Panc1 (cell line): Measurements from ENCODE around the gene OR1I1. TPM values are rescaled to one million over a fixed set of nuclear protein-coding genes. Genes with fewer than 3 reads are reported as not detected.

Experiments used
- ATAC-seq: fragments of 200-7000 bp; cut with Tn5 transposase; 2 replicates; pipeline ENCODE4 v1.9.1; 2020; ENCODE audit warnings: mild to moderate bottlenecking, moderate library complexity
- BruUV-seq: library from RNA; stranded (reverse); fragments of 400-500 nt; replicated peaks from 2 replicates; lab custom pipeline; 2021; lab: Mats Ljungman, UMichigan
- CTCF ChIA-PET: fragments of 300-600 bp; sonication (Branson Sonifier 250); formaldehyde crosslinking; loops from one replicate; lab custom pipeline; 2022; ENCODE audit warnings: antibody characterized with exemption; lab: Charles Lee
- POLR2A ChIA-PET: fragments of 300-600 bp; sonication (Branson Sonifier 250); formaldehyde crosslinking; loops from one replicate; lab custom pipeline; 2022; ENCODE audit warnings: antibody characterized with exemption; lab: Charles Lee
- DNase-seq: peaks from one replicate; pipeline ENCODE4 v3.0.0-alpha.2; 2010; ENCODE audit warnings: low read depth, low spot score
- H3K27ac ChIP-seq: 2 replicates; pipeline ENCODE4 v1.5.1; 2011; ENCODE audit warnings: mild to moderate bottlenecking, low read length, inconsistent platforms
- H3K27me3 ChIP-seq: fragments of 200-500 bp; sonication (Bioruptor generic); 2 replicates; pipeline ENCODE4 v1.6.0; 2014; ENCODE audit warnings: low read length, inconsistent platforms; ENCODE audit not compliant: control insufficient read depth, insufficient read depth
- H3K36me3 ChIP-seq: fragments of 200-500 bp; sonication (Bioruptor generic); 2 replicates; pipeline ENCODE4 v1.5.1; 2014; ENCODE audit warnings: inconsistent platforms, mild to moderate bottlenecking, low read length, moderate library complexity; ENCODE audit not compliant: control insufficient read depth, insufficient read depth
- H3K4me1 ChIP-seq: 2 replicates; pipeline ENCODE4 v1.5.1; 2011; ENCODE audit warnings: inconsistent platforms, mild to moderate bottlenecking, low read length, moderate library complexity; ENCODE audit not compliant: control insufficient read depth, insufficient read depth
- H3K4me3 ChIP-seq, 2 experiments: 2 replicates each; pipeline ENCODE4 v1.5.1; 2011 to 2012; ENCODE audit warnings: low read depth in 2 of 2, low read length in 2 of 2, mild to moderate bottlenecking in 2 of 2, inconsistent platforms in 1 of 2, moderate library complexity in 1 of 2
- H3K9me3 ChIP-seq: fragments of 200-500 bp; sonication (Bioruptor generic); 2 replicates; pipeline ENCODE4 v1.5.1; 2014; ENCODE audit warnings: low read depth, mild to moderate bottlenecking, inconsistent platforms, low read length, moderate library complexity; ENCODE audit not compliant: control insufficient read depth, insufficient read depth
- CTCF ChIP-seq: fragments of 450-650 bp; IDR thresholded peaks from 2 replicates; pipeline ENCODE4 v1.5.1; 2017; ENCODE audit warnings: mild to moderate bottlenecking
- POLR2AphosphoS5 ChIP-seq: IDR thresholded peaks from 2 replicates; pipeline ENCODE4 v1.6.1; 2012; ENCODE audit warnings: mild to moderate bottlenecking, low read depth, low read length, moderate library complexity
- REST ChIP-seq, 2 experiments: IDR thresholded peaks; 2 replicates each; pipeline ENCODE4 v1.6.1; 2011 to 2012; ENCODE audit warnings: low read depth in 2 of 2, control low read depth in 1 of 2, low read length in 1 of 2, mild to moderate bottlenecking in 1 of 2, moderate library complexity in 1 of 2; ENCODE audit not compliant: insufficient read depth in 1 of 2
- SIN3A ChIP-seq: IDR thresholded peaks from 2 replicates; pipeline ENCODE4 v1.6.1; 2012; ENCODE audit warnings: low read depth, mild to moderate bottlenecking, low read length, moderate library complexity, borderline replicate concordance; ENCODE audit not compliant: insufficient read depth
- TCF7L2 ChIP-seq: IDR thresholded peaks from 2 replicates; pipeline ENCODE4 v1.6.1; 2011; ENCODE audit warnings: mild to moderate bottlenecking, low read depth, low read length, inconsistent platforms
- in situ Hi-C: cut with HindIII; loops from 2 replicates; pipeline ENCODE4 v1.10.0; 2016; ENCODE audit warnings: low sequenced_read_pairs, low pct_unique_long_range_greater_than_20kb
- intact Hi-C: fragments of 100-400 bp; cut with micrococcal nuclease; formaldehyde crosslinking; loops from one replicate; pipeline ENCODE4 v1.10.0; 2022; ENCODE audit not compliant: unreplicated experiment
- total RNA-seq: library from RNA; stranded (reverse); gene quantifications from one replicate; pipeline ENCODE4 v1.2.1, GENCODE V29; 2021; ENCODE audit not compliant: unreplicated experiment

OR1I1 gene
- total RNA-seq, 1 experiment from 2014 or later = not detected

DNA sequence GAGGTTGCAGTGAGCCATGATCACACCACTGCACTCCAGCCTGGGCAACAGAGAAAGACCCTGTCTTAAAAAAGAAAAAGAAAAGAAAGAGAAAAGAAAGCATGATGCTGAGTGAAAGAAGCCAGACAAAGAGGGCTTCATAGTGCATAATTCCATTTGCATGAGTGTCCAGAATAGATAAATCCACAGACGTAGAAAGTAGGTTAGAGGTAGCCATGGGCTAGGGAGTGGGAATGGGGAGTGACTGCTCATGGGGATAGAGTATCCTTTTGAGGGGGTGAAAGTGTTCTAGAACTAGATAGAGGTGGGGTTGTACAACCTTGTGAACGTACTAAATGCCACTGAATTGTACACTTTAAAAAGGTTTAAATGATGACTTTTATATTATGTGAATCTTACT lies 7.6 kb upstream of the OR1I1 start:
- POLR2A ChIA-PET = no interaction called here
- no peak for ATAC-seq
- in situ Hi-C loops = no loop called here

DNA sequence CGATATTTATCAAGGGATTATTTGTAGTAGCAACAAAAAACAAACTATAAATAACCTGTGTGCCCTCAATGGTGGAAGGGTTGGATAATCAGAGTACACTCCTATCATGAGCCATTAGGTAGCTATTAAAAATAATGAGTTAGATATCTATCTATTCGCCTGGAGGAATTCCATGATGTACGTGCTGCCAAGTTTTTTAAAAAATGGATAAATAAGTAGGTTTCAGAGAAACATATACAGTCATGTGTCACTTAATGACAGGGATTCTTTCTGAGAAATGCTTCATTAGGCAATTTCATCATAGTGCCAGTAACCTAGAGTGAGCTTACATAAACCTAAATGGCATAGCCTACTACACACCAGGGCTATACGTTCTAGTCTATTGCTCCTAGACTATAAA lies 6.2 kb upstream of the OR1I1 start:
- TF ChIP-seq CTCF (no peak), TCF7L2 (no peak), SIN3A (no peak), REST (IDR thresholded peaks at IDR 0.05; ENCODE audit: insufficient read depth in 1 of 2, low read depth in 2 of 2, low read length in 1 of 2) (no peak), POLR2AphosphoS5 (no peak)
- Histone ChIP-seq H3K27ac (no peak overlapping the region), H3K4me1 (peaks cover 9% of the 10 kb centered on the region), H3K4me3 (no peak overlapping the region), H3K27me3 (no peaks in the 10 kb centered on the region), H3K9me3 (no peaks in the 10 kb centered on the region), H3K36me3 (no peaks in the 10 kb centered on the region)
- BruUV-seq = no TSS peak
- ChIA-PET CTCF (no interaction called here), POLR2A (no interaction called here)
- in situ Hi-C loops (no loop called here), intact Hi-C loops (no loop called here)
- DNase-seq (no peak), ATAC-seq (no peak)

More for the DNA sequence above, 7.6 kb upstream of the OR1I1 start:
- Histone ChIP-seq H3K9me3 (no peaks in the 10 kb centered on the region), H3K36me3 (no peaks in the 10 kb centered on the region), H3K27ac (peak overlapping the region; percentile 88), H3K27me3 (no peaks in the 10 kb centered on the region), H3K4me1 (peaks cover 9% of the 10 kb centered on the region), H3K4me3 (no peak overlapping the region)
- no peak for TF ChIP-seq REST (IDR thresholded peaks at IDR 0.05; ENCODE audit: insufficient read depth in 1 of 2, low read depth in 2 of 2, low read length in 1 of 2)
- no peak for TF ChIP-seq CTCF
- no peak for TF ChIP-seq SIN3A
- no peak for TF ChIP-seq TCF7L2
- TF ChIP-seq POLR2AphosphoS5 = no peak
- no TSS peak for BruUV-seq
- CTCF ChIA-PET = interaction anchor here (0.6 kb wide), 1 partner anchor 159 kb away, joined by 3 read pairs; no protein-coding TSS in a partner anchor
- intact Hi-C loops = no loop called here
- no peak for DNase-seq
